Breast epithelium (tissue), 3 donors: ENCODE measurements around the gene CHST8.

Experiments used
- POLR2A ChIP-seq: fragments of 450-650 bp; IDR thresholded peaks from one replicate; pipeline ENCODE4 v1.6.1; 2016; ENCODE audit warnings: antibody characterized with exemption, mild to moderate bottlenecking, moderate library complexity
- POLR2AphosphoS5 ChIP-seq, 3 donors: sonication (generic); formaldehyde crosslinking; IDR thresholded peaks; one replicate each; pipeline ENCODE4 v1.6.1; 2017; ENCODE audit warnings: antibody characterized with exemption in 3 of 3
- TF ChIP-seq, protein P1 (sequence below), 3 donors: fragments of 450-650 bp; IDR thresholded peaks; one replicate each; pipeline ENCODE4 v1.5.1; 2016 to 2017; ENCODE audit warnings: antibody characterized with exemption in 3 of 3, mild to moderate bottlenecking in 3 of 3, moderate library complexity in 3 of 3

GRCh38 chr19:33580645-33581037, 41.1 kb upstream of the CHST8 start:
- TF ChIP-seq POLR2A, result no peak
- TF ChIP-seq, protein P1, sequence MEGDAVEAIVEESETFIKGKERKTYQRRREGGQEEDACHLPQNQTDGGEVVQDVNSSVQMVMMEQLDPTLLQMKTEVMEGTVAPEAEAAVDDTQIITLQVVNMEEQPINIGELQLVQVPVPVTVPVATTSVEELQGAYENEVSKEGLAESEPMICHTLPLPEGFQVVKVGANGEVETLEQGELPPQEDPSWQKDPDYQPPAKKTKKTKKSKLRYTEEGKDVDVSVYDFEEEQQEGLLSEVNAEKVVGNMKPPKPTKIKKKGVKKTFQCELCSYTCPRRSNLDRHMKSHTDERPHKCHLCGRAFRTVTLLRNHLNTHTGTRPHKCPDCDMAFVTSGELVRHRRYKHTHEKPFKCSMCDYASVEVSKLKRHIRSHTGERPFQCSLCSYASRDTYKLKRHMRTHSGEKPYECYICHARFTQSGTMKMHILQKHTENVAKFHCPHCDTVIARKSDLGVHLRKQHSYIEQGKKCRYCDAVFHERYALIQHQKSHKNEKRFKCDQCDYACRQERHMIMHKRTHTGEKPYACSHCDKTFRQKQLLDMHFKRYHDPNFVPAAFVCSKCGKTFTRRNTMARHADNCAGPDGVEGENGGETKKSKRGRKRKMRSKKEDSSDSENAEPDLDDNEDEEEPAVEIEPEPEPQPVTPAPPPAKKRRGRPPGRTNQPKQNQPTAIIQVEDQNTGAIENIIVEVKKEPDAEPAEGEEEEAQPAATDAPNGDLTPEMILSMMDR (IDR thresholded peaks at IDR 0.05), result no peak
- no peak for TF ChIP-seq POLR2AphosphoS5 (IDR thresholded peaks at IDR 0.05)
